ENCODE measurements around the gene KCNK7.

GRCh38 chr11:65630215-65630614, 34.6 kb upstream of the KCNK7 start:
- TF ChIP-seq GATA3 (IDR thresholded peaks at IDR 0.05; ENCODE audit: low read depth, low read length), result no peak
- no peak for TF ChIP-seq GATA2 (IDR thresholded peaks at IDR 0.05; ENCODE audit: low read depth, low read length)
